Measurements from ENCODE around the gene ZNF835. TPM values are rescaled to one million over a fixed set of nuclear protein-coding genes. Genes with fewer than 3 reads are reported as not detected.

The ZNF835 gene
- total RNA-seq, 1 donor from 2014 or later: 4.6 TPM

GRCh38 chr19:56701895-56702294 lies 30.3 kb upstream of the ZNF835 start:
- no peak for TF ChIP-seq CTCF (conservative IDR thresholded peaks at IDR 0.05; ENCODE audit: low read depth, low read length)
- no peak for DNase-seq (ENCODE audit: low read depth)
- H3K4me3 ChIP-seq (ENCODE audit: low read depth, low read length): no peak overlapping the region

- TF ChIP-seq CTCF (conservative IDR thresholded peaks at IDR 0.05; ENCODE audit: low read depth, low read length): no peak
These were observed 28.0 kb upstream of the ZNF835 start for GRCh38 chr19:56699552-56699951.

GRCh38 chr19:56692206-56692895 lies 20.8 kb upstream of the ZNF835 start:
- no peak overlapping the region for H3K4me3 ChIP-seq (ENCODE audit: low read depth, low read length)
- no peak for DNase-seq (ENCODE audit: low read depth)
- TF ChIP-seq CTCF (conservative IDR thresholded peaks at IDR 0.05; ENCODE audit: low read depth, low read length): no peak

More at GRCh38 chr19:56699552-56699951, 28.0 kb upstream of the ZNF835 start:
- no peak for DNase-seq (ENCODE audit: low read depth)
- H3K4me3 ChIP-seq (ENCODE audit: low read depth, low read length): no peak overlapping the region

GRCh38 chr19:56690670-56691069 lies 19.1 kb upstream of the ZNF835 start:
- DNase-seq (ENCODE audit: low read depth): no peak
- TF ChIP-seq CTCF (conservative IDR thresholded peaks at IDR 0.05; ENCODE audit: low read depth, low read length): no peak
- H3K4me3 ChIP-seq (ENCODE audit: low read depth, low read length): no peak overlapping the region

GRCh38 chr19:56689198-56689597 lies 17.6 kb upstream of the ZNF835 start:
- H3K4me3 ChIP-seq (ENCODE audit: low read depth, low read length): no peak overlapping the region
- TF ChIP-seq CTCF (conservative IDR thresholded peaks at IDR 0.05; ENCODE audit: low read depth, low read length): no peak
- no peak for DNase-seq (ENCODE audit: low read depth)

GRCh38 chr19:56687031-56687430 lies 15.5 kb upstream of the ZNF835 start:
- TF ChIP-seq CTCF (conservative IDR thresholded peaks at IDR 0.05; ENCODE audit: low read depth, low read length): no peak
- no peak for DNase-seq (ENCODE audit: low read depth)
- no peak overlapping the region for H3K4me3 ChIP-seq (ENCODE audit: low read depth, low read length)

- no peak for DNase-seq (ENCODE audit: low read depth)
- no peak overlapping the region for H3K4me3 ChIP-seq (ENCODE audit: low read depth, low read length)
- no peak for TF ChIP-seq CTCF (conservative IDR thresholded peaks at IDR 0.05; ENCODE audit: low read depth, low read length)
These were observed 11.6 kb upstream of the ZNF835 start for GRCh38 chr19:56683116-56683515.

Data from epithelial cell of proximal tubule (primary cell).